ENCODE data around the gene DHX15. TPM values are rescaled to one million over a fixed set of nuclear protein-coding genes. Genes with fewer than 3 reads are reported as not detected.

The DHX15 gene
- total RNA-seq, 2 donors from 2014 or later, result 193 to 195 TPM

GRCh38 chr4:24613502-24613901, 29.1 kb upstream of the DHX15 start:
- Mint-ChIP-seq H3K27ac (no peak overlapping the region), H3K4me3 (no peak overlapping the region), H3K4me1 (no peaks in the 10 kb centered on the region), H3K36me3 (ENCODE audit: low read depth) (no peaks in the 10 kb centered on the region), H3K9me3 (no peaks in the 10 kb centered on the region), H3K27me3 (ENCODE audit: insufficient read depth) (no peaks in the 10 kb centered on the region)
- WGBS, 2 experiments (ENCODE audit: insufficient coverage in 1 of 2, insufficient read length in 1 of 2), result 88 to 89% methylated on average over 2 to 3 of the region's 3 CpGs
- Histone ChIP-seq H3K27me3 (ENCODE audit: control insufficient read depth, insufficient read depth, low read length, poor library complexity, severe bottlenecking) (no peaks in the 10 kb centered on the region), H3K4me3 (ENCODE audit: low read length) (no peak overlapping the region), H3K4me1 (ENCODE audit: control insufficient read depth, insufficient read depth, low read length) (no peaks in the 10 kb centered on the region), H3K9ac (ENCODE audit: extremely low read depth, low read length, poor library complexity, severe bottlenecking) (no peak overlapping the region), H3K27ac (ENCODE audit: low read depth, low read length) (no peak overlapping the region), H3K36me3 (ENCODE audit: control insufficient read depth, insufficient read depth, low read length) (no peaks in the 10 kb centered on the region), H3K9me3 (ENCODE audit: control insufficient read depth, low read length) (no peaks in the 10 kb centered on the region)
- no peak for TF ChIP-seq CTCF (conservative IDR thresholded peaks at IDR 0.05)
- DNase-seq, result no peak

GRCh38 chr4:24611575-24611974, 27.2 kb upstream of the DHX15 start:
- TF ChIP-seq CTCF (conservative IDR thresholded peaks at IDR 0.05), result no peak
- no peaks in the 10 kb centered on the region for H3K9me3 ChIP-seq (ENCODE audit: control insufficient read depth, low read length)
- no peak overlapping the region for H3K4me3 Mint-ChIP-seq
- WGBS, 2 experiments (ENCODE audit: insufficient coverage in 1 of 2, insufficient read length in 1 of 2), result 85 to 89% methylated on average over 10 to 11 of the region's 11 CpGs
- no peak overlapping the region for H3K4me3 ChIP-seq (ENCODE audit: low read length)
- no peaks in the 10 kb centered on the region for H3K4me1 ChIP-seq (ENCODE audit: control insufficient read depth, insufficient read depth, low read length)
- no peak overlapping the region for H3K27ac Mint-ChIP-seq
- H3K27ac ChIP-seq (ENCODE audit: low read depth, low read length), result no peak overlapping the region
- DNase-seq, result no peak
- H3K9ac ChIP-seq (ENCODE audit: extremely low read depth, low read length, poor library complexity, severe bottlenecking), result no peak overlapping the region
- no peaks in the 10 kb centered on the region for H3K9me3 Mint-ChIP-seq
- no peaks in the 10 kb centered on the region for H3K27me3 ChIP-seq (ENCODE audit: control insufficient read depth, insufficient read depth, low read length, poor library complexity, severe bottlenecking)
- no peaks in the 10 kb centered on the region for H3K36me3 Mint-ChIP-seq (ENCODE audit: low read depth)
- no peaks in the 10 kb centered on the region for H3K36me3 ChIP-seq (ENCODE audit: control insufficient read depth, insufficient read depth, low read length)
- no peaks in the 10 kb centered on the region for H3K4me1 Mint-ChIP-seq
- no peaks in the 10 kb centered on the region for H3K27me3 Mint-ChIP-seq (ENCODE audit: insufficient read depth)

- Mint-ChIP-seq H3K27me3 (ENCODE audit: insufficient read depth) (no peaks in the 10 kb centered on the region), H3K4me3 (no peak overlapping the region), H3K27ac (no peak overlapping the region), H3K4me1 (peaks cover 6% of the 10 kb centered on the region), H3K9me3 (no peaks in the 10 kb centered on the region), H3K36me3 (ENCODE audit: low read depth) (no peaks in the 10 kb centered on the region)
- Histone ChIP-seq H3K4me3 (ENCODE audit: low read length) (no peak overlapping the region), H3K36me3 (ENCODE audit: control insufficient read depth, insufficient read depth, low read length) (no peaks in the 10 kb centered on the region), H3K9me3 (ENCODE audit: control insufficient read depth, low read length) (no peaks in the 10 kb centered on the region), H3K4me1 (ENCODE audit: control insufficient read depth, insufficient read depth, low read length) (no peaks in the 10 kb centered on the region), H3K9ac (ENCODE audit: extremely low read depth, low read length, poor library complexity, severe bottlenecking) (no peak overlapping the region), H3K27ac (ENCODE audit: low read depth, low read length) (no peak overlapping the region), H3K27me3 (ENCODE audit: control insufficient read depth, insufficient read depth, low read length, poor library complexity, severe bottlenecking) (no peaks in the 10 kb centered on the region)
- no peak for TF ChIP-seq CTCF (conservative IDR thresholded peaks at IDR 0.05)
- DNase-seq, result no peak
Measured at GRCh38 chr4:24607334-24607733, 23.0 kb upstream of the DHX15 start.
